ENCODE results near the gene ARHGAP6. TPM values are rescaled to one million over a fixed set of nuclear protein-coding genes. Genes with fewer than 3 reads are reported as not detected.

The ARHGAP6 gene
- total and polyA plus RNA-seq, 9 of the 15 experiments (the other 6 are each of a cell fraction or from before 2014, with no cell fraction given) = 12.5 to 63.6 (median 41.8) TPM

DNA sequence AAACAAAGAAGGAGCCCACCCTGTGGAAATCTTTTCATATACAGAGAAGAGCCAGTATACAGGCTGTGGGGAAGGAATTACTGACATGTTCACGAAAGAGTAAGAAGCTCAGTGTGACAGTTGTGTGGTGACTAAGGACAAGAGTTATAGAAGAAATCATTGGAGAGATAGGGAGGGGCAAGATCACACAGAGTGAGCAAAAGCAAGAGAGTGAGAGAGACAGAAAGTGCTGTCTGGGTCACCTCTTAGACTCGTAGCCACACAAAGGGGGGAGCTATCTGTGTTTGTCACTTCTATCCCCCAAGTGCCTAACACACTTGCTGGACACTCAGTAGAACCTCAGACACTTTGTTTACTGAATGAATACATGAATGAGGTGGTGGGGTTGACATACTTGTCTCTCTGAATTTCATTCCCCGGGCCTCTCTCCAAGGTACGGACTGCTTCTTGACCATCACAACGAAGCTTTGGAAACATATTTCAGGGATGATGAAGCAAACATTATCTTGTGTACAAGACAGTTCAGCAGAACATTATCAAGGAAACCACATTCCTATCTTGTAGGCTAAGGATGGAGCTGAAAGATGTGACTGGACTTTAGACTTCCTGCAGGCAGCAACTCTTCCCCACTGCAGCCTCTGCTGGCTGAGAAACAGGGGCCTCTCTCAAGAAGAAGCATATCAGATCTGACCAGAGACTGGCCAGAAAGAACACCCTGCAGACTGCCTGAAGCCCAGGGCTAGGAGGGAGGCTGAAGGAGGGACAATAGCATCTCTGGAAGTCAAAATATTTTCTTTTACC lies 204.3 kb downstream of the ARHGAP6 start (continued):
- TF ChIP-seq THAP12 (CRISPR knock-in tag; IDR thresholded peaks at IDR 0.05) = no peak
- TF ChIP-seq HDAC6 (IDR thresholded peaks at IDR 0.05; ENCODE audit: low read depth, low read length) = no peak
- peak; percentile 98 for TF ChIP-seq TEAD4 (IDR thresholded peaks at IDR 0.05; ENCODE audit: low read length)
- TF ChIP-seq TEAD4 (CRISPR knock-in tag; IDR thresholded peaks at IDR 0.05; ENCODE audit: borderline replicate concordance) = no peak
- no peak for TF ChIP-seq GABPA (tag; conservative IDR thresholded peaks at IDR 0.05; ENCODE audit: low read depth)
- TF ChIP-seq PYGO2 (tag; IDR thresholded peaks at IDR 0.05) = no peak
- no peak for TF ChIP-seq ZNF274 (IDR thresholded peaks at IDR 0.05; ENCODE audit: borderline replicate concordance, low read depth, low read length)
- no peak for TF ChIP-seq SAFB (IDR thresholded peaks at IDR 0.05; ENCODE audit: borderline replicate concordance, low read depth, low read length)
- no peak for TF ChIP-seq STAT6 (CRISPR knock-in tag; IDR thresholded peaks at IDR 0.05)
- no peak for TF ChIP-seq PBX2 (CRISPR knock-in tag; IDR thresholded peaks at IDR 0.05; ENCODE audit: low read depth)
- TF ChIP-seq PBX2 (tag; conservative IDR thresholded peaks at IDR 0.05; ENCODE audit: low read depth) = 0 out of 2 replicates have a peak, but pooled peaks have one; percentile 13
- TF ChIP-seq RBM22 (IDR thresholded peaks at IDR 0.05; ENCODE audit: low read depth, low read length, poor library complexity, severe bottlenecking) = no peak
- no peak for TF ChIP-seq HOXB6 (CRISPR knock-in tag; IDR thresholded peaks at IDR 0.05; ENCODE audit: borderline replicate concordance)
- TF ChIP-seq SMC3 (conservative IDR thresholded peaks at IDR 0.05; ENCODE audit: insufficient read depth, low read depth, low read length) = peak; percentile 20; the same call in 1 of the 2 replicates
- no peak for TF ChIP-seq ARHGAP35 (IDR thresholded peaks at IDR 0.05; ENCODE audit: partially characterized antibody)
- TF ChIP-seq TCF7 (IDR thresholded peaks at IDR 0.05; ENCODE audit: borderline replicate concordance) = no peak
- TF ChIP-seq, protein P1, sequence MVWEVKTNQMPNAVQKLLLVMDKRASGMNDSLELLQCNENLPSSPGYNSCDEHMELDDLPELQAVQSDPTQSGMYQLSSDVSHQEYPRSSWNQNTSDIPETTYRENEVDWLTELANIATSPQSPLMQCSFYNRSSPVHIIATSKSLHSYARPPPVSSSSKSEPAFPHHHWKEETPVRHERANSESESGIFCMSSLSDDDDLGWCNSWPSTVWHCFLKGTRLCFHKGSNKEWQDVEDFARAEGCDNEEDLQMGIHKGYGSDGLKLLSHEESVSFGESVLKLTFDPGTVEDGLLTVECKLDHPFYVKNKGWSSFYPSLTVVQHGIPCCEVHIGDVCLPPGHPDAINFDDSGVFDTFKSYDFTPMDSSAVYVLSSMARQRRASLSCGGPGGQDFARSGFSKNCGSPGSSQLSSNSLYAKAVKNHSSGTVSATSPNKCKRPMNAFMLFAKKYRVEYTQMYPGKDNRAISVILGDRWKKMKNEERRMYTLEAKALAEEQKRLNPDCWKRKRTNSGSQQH (CRISPR knock-in tag; IDR thresholded peaks at IDR 0.05) = no peak
